HepG2 (cell line): Measurements from ENCODE around the gene C2orf15. TPM values are rescaled to one million over a fixed set of nuclear protein-coding genes. Genes with fewer than 3 reads are reported as not detected.

Experiments
- TBX2 ChIP-seq: sonication (generic); formaldehyde crosslinking; IDR thresholded peaks from 2 replicates; pipeline ENCODE4 v1.5.0; 2020; ENCODE audit warnings: missing genetic modification reagents, mild to moderate bottlenecking, borderline replicate concordance
- THYN1 ChIP-seq: sonication (generic); formaldehyde crosslinking; IDR thresholded peaks from 2 replicates; pipeline ENCODE4 v1.8.1; 2023; ENCODE audit warnings: low read depth, mild to moderate bottlenecking, moderate library complexity, missing genetic modification reagents, borderline replicate concordance
- ZBTB37 ChIP-seq: sonication (generic); formaldehyde crosslinking; IDR thresholded peaks from 2 replicates; pipeline ENCODE4 v1.4.0; 2020; ENCODE audit warnings: mild to moderate bottlenecking, missing genetic modification reagents
- ZHX2 ChIP-seq, 2 experiments: sonication (generic) in 1 of 2; formaldehyde crosslinking in 1 of 2; IDR thresholded peaks; 2 replicates each; pipeline versions ENCODE4 v1.6.1 to v1.9.0; 2014 to 2022; ENCODE audit warnings: antibody characterized with exemption in 1 of 2, borderline replicate concordance in 1 of 2, inconsistent platforms in 1 of 2, low read depth in 1 of 2, missing genetic modification reagents in 1 of 2
- ZNF124 ChIP-seq: sonication (generic); formaldehyde crosslinking; IDR thresholded peaks from 2 replicates; pipeline ENCODE4 v1.4.0; 2020; ENCODE audit warnings: missing genetic modification reagents
- ZNF142 ChIP-seq: sonication (generic); formaldehyde crosslinking; IDR thresholded peaks from 2 replicates; pipeline ENCODE4 v1.4.0; 2020; ENCODE audit warnings: missing genetic modification reagents
- ZNF670 ChIP-seq: sonication (generic); formaldehyde crosslinking; IDR thresholded peaks from 2 replicates; pipeline ENCODE4 v1.8.0; 2022; ENCODE audit warnings: mild to moderate bottlenecking, missing genetic modification reagents, borderline replicate concordance
- ZNF770 ChIP-seq: sonication (generic); formaldehyde crosslinking; IDR thresholded peaks from 2 replicates; pipeline ENCODE4 v1.5.0; 2020; ENCODE audit warnings: mild to moderate bottlenecking, missing genetic modification reagents
- polyA plus RNA-seq, 8 experiments: library from polyadenylated mRNA; depleted of rRNA in 3 of 8; stranded (reverse) in 7 of 8; unstranded in 1 of 8; fragments of >200 nt; fragmentation: Illumina TruSeq in 4 of 8; extraction: Trizol in 4 of 8; gene quantifications; 2 replicates each; pipeline versions ENCODE4 v1.2.1 to v1.2.3, GENCODE V29; 2011 to 2016; ENCODE audit warnings: low read depth in 4 of 8, missing spikeins in 1 of 8, mixed read lengths in 1 of 8; ENCODE audit not compliant: insufficient read depth in 1 of 8
- total RNA-seq, 5 experiments: library from RNA; depleted of rRNA; stranded (reverse); fragments of >200 nt; fragmentation: Illumina TruSeq; extraction: Trizol; gene quantifications; 2 replicates each; pipeline ENCODE4 v1.2.3, GENCODE V29; 2016; ENCODE audit warnings: low read depth in 1 of 5

Gene C2orf15
- total and polyA plus RNA-seq, 2 of the 13 experiments (the other 11 are each of a cell fraction or from before 2014, with no cell fraction given): 5.5 to 8.3 TPM

- TF ChIP-seq ZNF142 (CRISPR knock-in tag) (no peak), ZNF124 (CRISPR knock-in tag) (no peak), ZNF670 (CRISPR knock-in tag) (no peak), TBX2 (CRISPR knock-in tag) (no peak), ZBTB37 (CRISPR knock-in tag) (no peak), ZNF770 (CRISPR knock-in tag) (no peak), ZHX2 (IDR thresholded peaks at IDR 0.05; ENCODE audit: low read depth) (no peak), ZHX2 (CRISPR knock-in tag; IDR thresholded peaks at IDR 0.05; ENCODE audit: borderline replicate concordance) (no peak), THYN1 (CRISPR knock-in tag) (no peak)
Observed at GRCh38 chr2:99096728-99097127, 44.8 kb upstream of the C2orf15 start (continued).
